HL-60 (cell line): ENCODE data around the gene STAC2.
"Not testable (repeated sequence)": the region's sequence is repeated elsewhere in the genome, so short reads cannot be mapped to it uniquely, and the experiment has no call there.

Source experiments
- DNase-seq, 2 experiments: peaks; one replicate each; pipeline ENCODE4 v3.0.0-alpha.2; 2010 to 2020; ENCODE audit warnings: low read depth in 1 of 2, low spot score in 1 of 2
- H3K27ac ChIP-seq: fragments of 250-450 bp; sonication (Bioruptor Pico); replicated peaks from 2 replicates; pipeline ENCODE4 v1.5.1; 2020; ENCODE audit warnings: mild to moderate bottlenecking, moderate library complexity
- H3K27me3 ChIP-seq: fragments of 250-450 bp; sonication (Bioruptor Pico); 2 replicates; pipeline ENCODE4 v1.5.1; 2021; ENCODE audit warnings: mild to moderate bottlenecking, moderate library complexity; ENCODE audit not compliant: insufficient read depth, poor library complexity, severe bottlenecking
- H3K4me3 ChIP-seq: replicated peaks from 2 replicates; pipeline ENCODE4 v1.5.1; 2011; ENCODE audit warnings: mild to moderate bottlenecking, control low read depth, low read length; ENCODE audit not compliant: insufficient read depth
- CTCF ChIP-seq: IDR thresholded peaks from one replicate; pipeline ENCODE4 v1.5.1; 2011; ENCODE audit warnings: low read length, control low read depth, inconsistent platforms; ENCODE audit not compliant: insufficient read depth
- GABPA ChIP-seq: IDR thresholded peaks from 2 replicates; pipeline ENCODE4 v1.6.1; 2012; ENCODE audit warnings: low read depth
- POLR2AphosphoS5 ChIP-seq: IDR thresholded peaks from 2 replicates; pipeline ENCODE4 v1.6.1; 2012; ENCODE audit warnings: low read depth
- REST ChIP-seq: IDR thresholded peaks from 2 replicates; pipeline ENCODE4 v1.6.1; 2012; ENCODE audit warnings: low read depth; ENCODE audit not compliant: insufficient replicate concordance
- SPI1 ChIP-seq: IDR thresholded peaks from 2 replicates; pipeline ENCODE4 v1.6.1; 2012; ENCODE audit warnings: low read depth, mild to moderate bottlenecking, borderline replicate concordance

The STAC2 gene

GRCh38 chr17:39170109-39170508 is 55.6 kb downstream of the STAC2 start:
- DNase-seq, result peak in 1 of 2 experiments; percentile 48
- Histone ChIP-seq H3K27me3 (no peaks in the 10 kb centered on the region), H3K4me3 (no peak overlapping the region), H3K27ac (no peak overlapping the region)
- TF ChIP-seq REST (no peak), SPI1 (no peak), GABPA (no peak), POLR2AphosphoS5 (no peak), CTCF (no peak)

GRCh38 chr17:39169518-39169917 is 56.2 kb downstream of the STAC2 start:
- no peak overlapping the region for H3K27ac ChIP-seq
- peak in 1 of 2 experiments; percentile 25 for DNase-seq
- no peak overlapping the region for H3K4me3 ChIP-seq
- no peaks in the 10 kb centered on the region for H3K27me3 ChIP-seq
- TF ChIP-seq POLR2AphosphoS5 (no peak), REST (no peak), SPI1 (no peak), GABPA (no peak), CTCF (no peak)

GRCh38 chr17:39169101-39169500 is 56.6 kb downstream of the STAC2 start:
- H3K27ac ChIP-seq, result no peak overlapping the region
- H3K27me3 ChIP-seq, result no peaks in the 10 kb centered on the region
- TF ChIP-seq CTCF (no peak), POLR2AphosphoS5 (no peak), SPI1 (no peak), REST (no peak), GABPA (no peak)
- peak in 1 of 2 experiments; percentile 17 for DNase-seq
- H3K4me3 ChIP-seq, result no peak overlapping the region

GRCh38 chr17:39168503-39168902 is 57.2 kb downstream of the STAC2 start:
- peak overlapping the region; percentile 36; the same call in 1 of the 2 replicates for H3K27ac ChIP-seq
- not testable (repeated sequence) for DNase-seq

More at GRCh38 chr17:39168503-39168902, 57.2 kb downstream of the STAC2 start:
- not testable (repeated sequence) for H3K4me3 ChIP-seq, H3K27me3 ChIP-seq
